ENCODE measurements around the gene CENPK.
"Not testable (repeated sequence)": the region's sequence is repeated elsewhere in the genome, so short reads cannot be mapped to it uniquely, and the experiment has no call there.

The CENPK gene

GRCh38 chr5:65562731-65563701 lies at the start of gene CENPK, which contains the start of gene PPWD1:
CENPK (minus strand) TSS chr5:65563168; CDS start chr5:65554907, 8,261 bp downstream.
PPWD1 (plus strand) TSS chr5:65563296; CDS start chr5:65563311, 15 bp downstream.
- DNase-seq = peak; percentile 97

- DNase-seq = no peak
Measured at GRCh38 chr5:65612298-65612907, 49.4 kb upstream of the CENPK start.

GRCh38 chr5:65611524-65611923 lies 48.6 kb upstream of the CENPK start:
- no peak for DNase-seq

- DNase-seq = not testable (repeated sequence)
Measured at GRCh38 chr5:65601761-65602160, 38.8 kb upstream of the CENPK start.

- no peak for DNase-seq
Measured at GRCh38 chr5:65588694-65589093, 25.7 kb upstream of the CENPK start.

- no peak for DNase-seq
Measured at GRCh38 chr5:65577141-65577540, 14.2 kb upstream of the CENPK start.

GRCh38 chr5:65570598-65571226 lies 7.7 kb upstream of the CENPK start:
- no peak for DNase-seq

- no peak for DNase-seq
Measured at GRCh38 chr5:65566505-65566904, 3.5 kb upstream of the CENPK start.

- DNase-seq = no peak
Measured at GRCh38 chr5:65563777-65564176, 809 bp upstream of the CENPK start.

- no peak for DNase-seq
Measured at GRCh38 chr5:65556718-65557117, 6.2 kb downstream of the CENPK start.

- DNase-seq = no peak
Measured at GRCh38 chr5:65556181-65556580, 6.8 kb downstream of the CENPK start.

- no peak for DNase-seq
Measured at GRCh38 chr5:65555287-65555686, 7.7 kb downstream of the CENPK start.

- no peak for DNase-seq
Measured at GRCh38 chr5:65553941-65554340, 9.0 kb downstream of the CENPK start.

- no peak for DNase-seq
Measured at GRCh38 chr5:65548281-65548680, 14.7 kb downstream of the CENPK start.

GRCh38 chr5:65546141-65546540 lies 16.8 kb downstream of the CENPK start:
- DNase-seq = no peak

- DNase-seq = no peak
Measured at GRCh38 chr5:65544473-65544872, 18.5 kb downstream of the CENPK start.

- DNase-seq = no peak
Measured at GRCh38 chr5:65539827-65540226, 23.1 kb downstream of the CENPK start.

GRCh38 chr5:65535529-65535987 lies 27.4 kb downstream of the CENPK start:
- DNase-seq = no peak

GRCh38 chr5:65530904-65531303 lies 32.1 kb downstream of the CENPK start:
- no peak for DNase-seq

GRCh38 chr5:65525726-65526125 lies 37.2 kb downstream of the CENPK start:
- no peak for DNase-seq

GRCh38 chr5:65512170-65512937 lies 50.6 kb downstream of the CENPK start:
- no peak for DNase-seq

GRCh38 chr5:65508978-65509377 lies 54.0 kb downstream of the CENPK start:
- no peak for DNase-seq

GRCh38 chr5:65506961-65507360 lies 56.0 kb downstream of the CENPK start:
- DNase-seq = no peak

All from activated CD4-positive, alpha-beta T cell treated with anti-CD3 and anti-CD28 coated beads for 48 hours (primary cell).